ENCODE results near the gene CERS4. TPM values are rescaled to one million over a fixed set of nuclear protein-coding genes. Genes with fewer than 3 reads are reported as not detected.

The CERS4 gene
- total RNA-seq, 1 experiment from 2014 or later: 4.8 TPM

GRCh38 chr19:8259142-8259921, 50.2 kb downstream of the CERS4 start:
- Histone ChIP-seq H3K27ac (ENCODE audit: low read depth, low read length, poor library complexity, severe bottlenecking) (no peak overlapping the region), H3K4me3 (ENCODE audit: low read depth, low read length, poor library complexity, severe bottlenecking) (no peak overlapping the region), H3K4me1 (ENCODE audit: insufficient read depth, low read length, poor library complexity, severe bottlenecking) (no peaks in the 10 kb centered on the region), H3K9me3 (ENCODE audit: low read depth, low read length, poor library complexity, severe bottlenecking) (no peaks in the 10 kb centered on the region), H3K27me3 (replicated peaks; ENCODE audit: insufficient read depth, low read depth, low read length, poor library complexity) (no peaks in the 10 kb centered on the region), H3K36me3 (ENCODE audit: insufficient read depth, low read length, poor library complexity, severe bottlenecking) (no peaks in the 10 kb centered on the region)
- BruUV-seq (replicated peaks): no TSS peak
- no peak for DNase-seq (ENCODE audit: low spot score)
- POLR2A ChIA-PET (ENCODE audit: low non-redundant PET): no interaction called here
- intact Hi-C loops (cut with micrococcal nuclease; ENCODE audit: unreplicated experiment): loop anchor here (10.0 kb wide), 1 partner anchor 405 kb away; no protein-coding TSS in a partner anchor
- CTCF ChIA-PET: no interaction called here
- TF ChIP-seq EZH2 (IDR thresholded peaks at IDR 0.05; ENCODE audit: borderline replicate concordance, low read depth, low read length, poor library complexity, severe bottlenecking) (no peak), CTCF (conservative IDR thresholded peaks at IDR 0.05; ENCODE audit: low read depth, low read length) (no peak)

- no peak overlapping the region for H3K27ac ChIP-seq (ENCODE audit: low read depth, low read length, poor library complexity, severe bottlenecking)
- POLR2A ChIA-PET (ENCODE audit: low non-redundant PET): no interaction called here
- H3K36me3 ChIP-seq (ENCODE audit: insufficient read depth, low read length, poor library complexity, severe bottlenecking): no peaks in the 10 kb centered on the region
- intact Hi-C loops (cut with micrococcal nuclease; ENCODE audit: unreplicated experiment): loop anchor here (10.0 kb wide), 1 partner anchor 405 kb away; no protein-coding TSS in a partner anchor
- CTCF ChIA-PET: no interaction called here
- no peaks in the 10 kb centered on the region for H3K9me3 ChIP-seq (ENCODE audit: low read depth, low read length, poor library complexity, severe bottlenecking)
- H3K4me1 ChIP-seq (ENCODE audit: insufficient read depth, low read length, poor library complexity, severe bottlenecking): no peaks in the 10 kb centered on the region
- no TSS peak for BruUV-seq (replicated peaks)
- TF ChIP-seq CTCF (conservative IDR thresholded peaks at IDR 0.05; ENCODE audit: low read depth, low read length): no peak
- TF ChIP-seq EZH2 (IDR thresholded peaks at IDR 0.05; ENCODE audit: borderline replicate concordance, low read depth, low read length, poor library complexity, severe bottlenecking): no peak
- no peak for DNase-seq (ENCODE audit: low spot score)
- H3K4me3 ChIP-seq (ENCODE audit: low read depth, low read length, poor library complexity, severe bottlenecking): no peak overlapping the region
- no peaks in the 10 kb centered on the region for H3K27me3 ChIP-seq (replicated peaks; ENCODE audit: insufficient read depth, low read depth, low read length, poor library complexity)
Measured at GRCh38 chr19:8259922-8260247, 50.7 kb downstream of the CERS4 start.

- no peaks in the 10 kb centered on the region for H3K27me3 ChIP-seq (replicated peaks; ENCODE audit: insufficient read depth, low read depth, low read length, poor library complexity)
- CTCF ChIA-PET: no interaction called here
- H3K4me3 ChIP-seq (ENCODE audit: low read depth, low read length, poor library complexity, severe bottlenecking): no peak overlapping the region
- POLR2A ChIA-PET (ENCODE audit: low non-redundant PET): no interaction called here
- intact Hi-C loops (cut with micrococcal nuclease; ENCODE audit: unreplicated experiment): no loop called here
- TF ChIP-seq CTCF (conservative IDR thresholded peaks at IDR 0.05; ENCODE audit: low read depth, low read length) (no peak), EZH2 (IDR thresholded peaks at IDR 0.05; ENCODE audit: borderline replicate concordance, low read depth, low read length, poor library complexity, severe bottlenecking) (no peak)
- DNase-seq (ENCODE audit: low spot score): no peak
- BruUV-seq (replicated peaks): no TSS peak
- no peak overlapping the region for H3K27ac ChIP-seq (ENCODE audit: low read depth, low read length, poor library complexity, severe bottlenecking)
- no peaks in the 10 kb centered on the region for H3K36me3 ChIP-seq (ENCODE audit: insufficient read depth, low read length, poor library complexity, severe bottlenecking)
- no peaks in the 10 kb centered on the region for H3K4me1 ChIP-seq (ENCODE audit: insufficient read depth, low read length, poor library complexity, severe bottlenecking)
- no peaks in the 10 kb centered on the region for H3K9me3 ChIP-seq (ENCODE audit: low read depth, low read length, poor library complexity, severe bottlenecking)
Measured at GRCh38 chr19:8261347-8261746, 52.2 kb downstream of the CERS4 start.

Data from A673 (cell line).